ENCODE results near the gene NOL8. TPM values are rescaled to one million over a fixed set of nuclear protein-coding genes. Genes with fewer than 3 reads are reported as not detected.

The NOL8 gene
- total RNA-seq, 2 donors from 2014 or later, result 26.5 to 38.2 TPM

DNA sequence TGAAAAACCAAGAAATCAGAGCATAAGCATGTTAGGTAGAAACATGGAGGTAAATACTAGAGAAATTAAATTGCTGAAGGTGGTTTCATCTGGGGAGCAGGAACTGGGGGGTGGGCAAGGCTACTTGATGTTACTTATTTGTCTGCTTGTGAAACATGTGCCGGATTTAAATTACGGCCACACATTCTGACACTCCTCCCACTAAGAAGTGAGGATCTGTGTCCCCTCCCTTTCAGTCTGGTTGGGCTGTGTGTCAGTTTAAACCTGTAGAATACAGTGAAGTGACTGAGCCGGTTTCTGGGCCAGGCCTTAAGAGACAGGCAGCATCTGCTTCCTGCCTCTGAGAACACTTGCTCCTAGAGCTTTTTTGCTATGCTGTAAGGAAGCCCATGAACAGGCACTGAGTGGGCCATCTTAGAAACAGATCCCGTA lies 29.3 kb downstream of the NOL8 start:
- Histone ChIP-seq H3K4me3 (no peak overlapping the region), H3K9me3 (no peaks in the 10 kb centered on the region), H3K4me1 (peaks cover 32% of the 10 kb centered on the region), H3K36me3 (replicated peaks in 1 of 2; ENCODE audit: insufficient read depth in 1 of 2, low read depth in 2 of 2) (peaks cover 0 to 15% of the 10 kb centered on the region in 2 donors), H3K27ac (no peak overlapping the region), H3K27me3 (no peaks in the 10 kb centered on the region)
- intact Hi-C loops (cut with DNase I), result no loop called here
- no peak for DNase-seq
- ATAC-seq, result no peak
- WGBS, 2 donors, result 54 to 71% methylated on average over 4 of the region's 4 CpGs
- TF ChIP-seq, protein P1, sequence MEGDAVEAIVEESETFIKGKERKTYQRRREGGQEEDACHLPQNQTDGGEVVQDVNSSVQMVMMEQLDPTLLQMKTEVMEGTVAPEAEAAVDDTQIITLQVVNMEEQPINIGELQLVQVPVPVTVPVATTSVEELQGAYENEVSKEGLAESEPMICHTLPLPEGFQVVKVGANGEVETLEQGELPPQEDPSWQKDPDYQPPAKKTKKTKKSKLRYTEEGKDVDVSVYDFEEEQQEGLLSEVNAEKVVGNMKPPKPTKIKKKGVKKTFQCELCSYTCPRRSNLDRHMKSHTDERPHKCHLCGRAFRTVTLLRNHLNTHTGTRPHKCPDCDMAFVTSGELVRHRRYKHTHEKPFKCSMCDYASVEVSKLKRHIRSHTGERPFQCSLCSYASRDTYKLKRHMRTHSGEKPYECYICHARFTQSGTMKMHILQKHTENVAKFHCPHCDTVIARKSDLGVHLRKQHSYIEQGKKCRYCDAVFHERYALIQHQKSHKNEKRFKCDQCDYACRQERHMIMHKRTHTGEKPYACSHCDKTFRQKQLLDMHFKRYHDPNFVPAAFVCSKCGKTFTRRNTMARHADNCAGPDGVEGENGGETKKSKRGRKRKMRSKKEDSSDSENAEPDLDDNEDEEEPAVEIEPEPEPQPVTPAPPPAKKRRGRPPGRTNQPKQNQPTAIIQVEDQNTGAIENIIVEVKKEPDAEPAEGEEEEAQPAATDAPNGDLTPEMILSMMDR (IDR thresholded peaks at IDR 0.05), result no peak
- TF ChIP-seq POLR2A (IDR thresholded peaks at IDR 0.05), result no peak

DNA sequence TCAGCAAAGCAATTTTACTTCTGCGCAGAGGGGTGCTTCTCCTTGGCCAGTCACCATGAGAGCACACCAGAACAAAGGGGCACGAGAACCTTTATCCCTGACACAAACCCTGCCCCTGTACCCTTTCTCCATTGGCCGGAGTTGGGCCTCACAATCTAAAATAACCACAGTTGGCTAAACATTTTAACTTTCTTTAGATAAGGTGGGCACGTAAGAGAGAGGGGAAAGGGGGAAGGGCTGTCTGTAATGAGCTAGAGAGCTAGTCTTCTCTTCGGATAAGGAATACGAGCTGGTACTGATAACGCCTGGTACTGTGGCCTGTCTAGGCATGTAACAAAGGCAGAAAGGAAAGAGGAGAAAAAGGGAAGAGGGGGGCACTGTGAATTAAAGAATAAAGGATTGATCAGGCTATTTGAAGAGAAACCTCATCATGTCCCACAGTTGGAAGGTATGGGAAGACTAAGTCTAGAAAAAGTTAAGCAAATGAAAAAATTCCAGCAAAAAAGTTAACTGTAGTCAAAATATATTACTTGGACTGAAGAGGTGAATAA lies 29.8 kb downstream of the NOL8 start:
- Histone ChIP-seq H3K36me3 (replicated peaks in 1 of 2; ENCODE audit: insufficient read depth in 1 of 2, low read depth in 2 of 2) (peaks cover 0 to 11% of the 10 kb centered on the region in 2 donors), H3K4me1 (peaks cover 32% of the 10 kb centered on the region), H3K4me3 (no peak overlapping the region), H3K27ac (no peak overlapping the region), H3K27me3 (no peaks in the 10 kb centered on the region), H3K9me3 (no peaks in the 10 kb centered on the region)
- intact Hi-C loops (cut with DNase I), result no loop called here
- TF ChIP-seq POLR2A (IDR thresholded peaks at IDR 0.05), result no peak
- TF ChIP-seq, protein P1 (IDR thresholded peaks at IDR 0.05), result no peak
- ATAC-seq (no peak), DNase-seq (no peak)
- WGBS, 2 donors, result 41 to 49% methylated on average over 7 of the region's 7 CpGs

DNA sequence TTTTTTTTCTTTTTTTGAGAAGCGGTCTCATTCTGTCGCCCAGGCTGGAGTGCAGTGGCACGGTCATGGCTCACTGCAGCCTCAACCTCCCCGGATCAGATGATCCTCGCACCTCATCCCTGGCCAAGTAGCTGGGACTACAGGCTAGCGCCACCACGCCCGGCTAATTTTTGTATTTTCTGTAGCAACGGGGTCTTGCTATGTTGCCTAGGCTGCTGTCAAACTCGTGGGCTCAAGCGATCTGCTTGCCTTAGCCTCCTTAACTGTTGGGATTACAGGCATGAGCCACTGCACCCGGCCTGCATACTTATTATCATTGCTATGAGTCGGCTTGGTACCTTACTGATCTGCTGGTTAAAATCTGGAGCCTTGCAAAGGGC lies 30.9 kb downstream of the NOL8 start:
- WGBS, 2 donors, result 17 to 30% methylated on average over 13 of the region's 13 CpGs
- Histone ChIP-seq H3K27me3 (no peaks in the 10 kb centered on the region), H3K4me1 (peaks cover 32% of the 10 kb centered on the region), H3K9me3 (no peaks in the 10 kb centered on the region), H3K27ac (peak overlapping the region in 2 of 4 donors; percentile 81), H3K36me3 (replicated peaks in 1 of 2; ENCODE audit: insufficient read depth in 1 of 2, low read depth in 2 of 2) (peaks cover 0 to 10% of the 10 kb centered on the region in 2 donors), H3K4me3 (peak overlapping the region; percentile 32 to 90)
- DNase-seq, result no peak
- intact Hi-C loops (cut with DNase I), result no loop called here
- no peak for TF ChIP-seq POLR2A (IDR thresholded peaks at IDR 0.05)
- TF ChIP-seq, protein P1 (IDR thresholded peaks at IDR 0.05), result no peak
- no peak for ATAC-seq

DNA sequence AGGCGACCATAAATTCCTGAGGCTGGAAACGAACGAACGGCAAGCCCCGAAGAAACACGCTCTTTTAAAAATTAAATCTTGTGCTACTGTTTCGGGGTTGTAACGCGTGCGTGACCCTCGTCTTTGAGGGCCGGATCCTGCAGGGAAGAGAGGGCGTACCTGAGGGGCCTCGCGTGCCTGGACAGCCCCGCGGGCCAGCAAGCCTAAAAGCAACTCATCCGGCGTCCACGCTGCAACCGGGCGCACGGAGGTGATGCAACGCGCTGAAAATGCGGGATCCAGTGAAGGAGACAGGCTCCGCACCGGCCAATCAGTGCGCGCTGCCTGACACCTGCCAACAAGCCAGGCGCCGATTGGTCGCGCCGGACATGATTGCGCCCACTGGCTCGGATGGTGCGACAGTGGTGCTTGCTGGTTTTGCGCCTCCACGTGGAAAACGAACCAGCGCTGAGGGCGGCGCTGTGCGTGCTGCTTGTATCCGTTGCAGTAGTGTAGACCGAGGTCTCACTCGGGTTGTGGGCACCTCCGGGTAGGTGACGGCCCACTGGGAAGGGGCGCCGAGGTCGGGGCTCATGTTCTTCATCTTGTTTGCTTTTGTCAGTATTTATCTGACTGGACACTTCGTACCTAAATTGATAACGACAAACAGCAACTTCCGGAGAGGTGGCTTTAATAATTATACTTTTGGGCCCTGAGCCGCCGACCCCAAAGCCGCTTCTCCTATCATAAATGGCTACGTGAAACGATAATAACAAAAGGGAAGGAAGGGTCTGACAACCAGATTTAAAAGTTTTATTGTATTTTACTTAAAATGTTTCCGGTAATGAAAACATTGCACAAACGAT lies 31.5 kb downstream of the NOL8 start, which contains the start of gene IARS1:
Gene IARS1 (minus strand): TSS at position 246 of the 845 bp plus-strand sequence. CDS start 4,278 bp downstream, outside the sequence.
- Histone ChIP-seq H3K27me3 (no peaks in the 10 kb centered on the region), H3K4me3 (peak within 1 kb of the TSS; percentile 39 to 90), H3K27ac (peak within 1 kb of the TSS; percentile 22 to 81 (median 64)), H3K9me3 (no peaks in the 10 kb centered on the region), H3K36me3 (replicated peaks in 1 of 2; ENCODE audit: insufficient read depth in 1 of 2, low read depth in 2 of 2) (peaks cover 0 to 5% of the 10 kb centered on the region in 2 donors), H3K4me1 (peaks cover 32% of the 10 kb centered on the region)
- intact Hi-C loops (cut with DNase I), result no loop called here
- peak; percentile 57 to 91 (median 84) for TF ChIP-seq POLR2A (IDR thresholded peaks at IDR 0.05)
- TF ChIP-seq, protein P1 (IDR thresholded peaks at IDR 0.05), result peak in 6 of 7 experiments; percentile 15 to 43 (median 24)
- whole genome bisulfite sequencing, 2 donors, result 0% methylated on average over 38 to 63 of the region's 63 CpGs
- ATAC-seq, result peak; percentile 100
- DNase-seq, result peak; percentile 97 to 99 (median 98)
